OCI-LY1 (cell line): Measurements from ENCODE around the gene GPSM1.

Experiments used
- H2AFZ ChIP-seq: fragments of 200-600 bp; sonication (generic), shearing (Covaris generic); 2 replicates; pipeline ENCODE4 v1.6.0; 2014; ENCODE audit warnings: antibody characterized with exemption, mild to moderate bottlenecking, low read length
- H3F3A ChIP-seq: fragments of 200-600 bp; sonication (generic), shearing (Covaris generic); 2 replicates; pipeline ENCODE4 v1.6.0; 2014; ENCODE audit warnings: mild to moderate bottlenecking, antibody characterized with exemption, low read length, moderate library complexity; ENCODE audit not compliant: insufficient read depth
- H3K27ac ChIP-seq: fragments of 200-600 bp; sonication (generic); 2 replicates; pipeline ENCODE4 v1.5.1; 2014; ENCODE audit warnings: low read length, mixed run types, mild to moderate bottlenecking, low read depth; ENCODE audit not compliant: poor library complexity, severe bottlenecking
- H3K27me3 ChIP-seq: fragments of 200-600 bp; sonication (generic); 2 replicates; pipeline ENCODE4 v1.6.0; 2014; ENCODE audit warnings: antibody characterized with exemption, mild to moderate bottlenecking, low read length, moderate library complexity; ENCODE audit not compliant: insufficient read depth
- H3K36me3 ChIP-seq: fragments of 200-600 bp; sonication (generic); 2 replicates; pipeline ENCODE4 v1.6.1; 2014; ENCODE audit warnings: mild to moderate bottlenecking, antibody characterized with exemption, low read length, moderate library complexity, mixed read lengths; ENCODE audit not compliant: insufficient read depth
- H3K4me1 ChIP-seq: fragments of 200-600 bp; sonication (generic); 2 replicates; pipeline ENCODE4 v1.5.1; 2014; ENCODE audit warnings: mild to moderate bottlenecking, low read length, moderate library complexity; ENCODE audit not compliant: insufficient read depth, severe bottlenecking
- H3K4me2 ChIP-seq: fragments of 200-600 bp; sonication (generic), shearing (Covaris generic); 2 replicates; pipeline ENCODE4 v1.6.1; 2014; ENCODE audit warnings: low read length
- H3K4me3 ChIP-seq: fragments of 200-600 bp; sonication (generic); 2 replicates; pipeline ENCODE4 v1.5.1; 2014; ENCODE audit warnings: low read length, low read depth, mild to moderate bottlenecking, mixed read lengths; ENCODE audit not compliant: poor library complexity, severe bottlenecking
- H3K79me2 ChIP-seq: fragments of 200-600 bp; shearing (Covaris generic); 2 replicates; pipeline ENCODE4 v1.6.1; 2016; ENCODE audit warnings: mixed run types, low read length, mixed read lengths; ENCODE audit not compliant: insufficient read depth
- H3K9ac ChIP-seq: fragments of 200-600 bp; sonication (generic), shearing (Covaris generic); 2 replicates; pipeline ENCODE4 v1.6.1; 2014; ENCODE audit warnings: mild to moderate bottlenecking, low read length, mixed read lengths
- H3K9me2 ChIP-seq: fragments of 200-600 bp; sonication (generic), shearing (Covaris generic); 2 replicates; pipeline ENCODE4 v1.6.1; 2014; ENCODE audit warnings: low read depth, mild to moderate bottlenecking, low read length, mixed read lengths
- H3K9me3 ChIP-seq: fragments of 200-600 bp; shearing (Covaris generic); 2 replicates; pipeline ENCODE4 v1.6.1; 2014; ENCODE audit warnings: low read length, mixed read lengths
- H4K20me1 ChIP-seq: fragments of 200-600 bp; sonication (generic), shearing (Covaris generic); 2 replicates; pipeline ENCODE4 v1.6.0; 2016; ENCODE audit warnings: mild to moderate bottlenecking, low read length; ENCODE audit not compliant: insufficient read depth
- CTCF ChIP-seq: fragments of 200-600 bp; sonication (generic), shearing (Covaris generic); IDR thresholded peaks from 2 replicates; pipeline ENCODE4 v1.5.1; 2017; ENCODE audit warnings: mild to moderate bottlenecking, antibody characterized with exemption, low read length, moderate library complexity, mixed read lengths
- EZH2 ChIP-seq: fragments of 200-600 bp; sonication (generic), shearing (Covaris generic); IDR thresholded peaks from 2 replicates; pipeline ENCODE4 v1.8.0; 2017; ENCODE audit warnings: borderline replicate concordance, mixed run types, mild to moderate bottlenecking, antibody characterized with exemption, low read length, moderate library complexity, mixed read lengths

Gene GPSM1

DNA sequence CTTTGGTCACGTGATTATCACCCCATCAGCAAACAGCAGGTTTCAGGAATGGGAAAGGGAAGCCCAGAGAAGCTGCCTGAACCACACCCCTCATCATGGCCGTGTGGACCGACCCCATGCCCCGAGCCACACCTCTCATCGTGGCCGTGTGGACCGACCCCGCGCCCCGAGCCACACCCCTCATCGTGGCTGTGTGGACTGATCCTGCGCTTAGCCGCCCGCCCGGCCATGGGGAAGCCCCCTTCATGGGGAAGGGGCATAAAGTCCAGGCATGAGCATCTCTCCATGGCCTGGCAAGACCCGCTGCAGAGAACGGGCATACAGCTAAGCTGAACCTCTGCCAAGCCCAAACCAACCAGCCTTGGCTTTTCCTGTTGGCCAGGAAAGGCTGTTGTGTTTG lies 66.2 kb downstream of the GPSM1 start:
- Histone ChIP-seq H4K20me1 (no peaks in the 10 kb centered on the region), H3F3A (no peaks in the 10 kb centered on the region), H3K9me2 (no peaks in the 10 kb centered on the region), H3K4me1 (peaks cover 6% of the 10 kb centered on the region), H3K36me3 (peaks cover 87% of the 10 kb centered on the region), H2AFZ (no peak overlapping the region), H3K4me3 (no peak overlapping the region), H3K27ac (no peak overlapping the region), H3K27me3 (no peaks in the 10 kb centered on the region), H3K9me3 (no peaks in the 10 kb centered on the region), H3K9ac (no peak overlapping the region), H3K4me2 (no peak overlapping the region), H3K79me2 (peaks cover 7% of the 10 kb centered on the region; the same call in 1 of the 2 replicates)
- TF ChIP-seq EZH2 (no peak), CTCF (no peak)

DNA sequence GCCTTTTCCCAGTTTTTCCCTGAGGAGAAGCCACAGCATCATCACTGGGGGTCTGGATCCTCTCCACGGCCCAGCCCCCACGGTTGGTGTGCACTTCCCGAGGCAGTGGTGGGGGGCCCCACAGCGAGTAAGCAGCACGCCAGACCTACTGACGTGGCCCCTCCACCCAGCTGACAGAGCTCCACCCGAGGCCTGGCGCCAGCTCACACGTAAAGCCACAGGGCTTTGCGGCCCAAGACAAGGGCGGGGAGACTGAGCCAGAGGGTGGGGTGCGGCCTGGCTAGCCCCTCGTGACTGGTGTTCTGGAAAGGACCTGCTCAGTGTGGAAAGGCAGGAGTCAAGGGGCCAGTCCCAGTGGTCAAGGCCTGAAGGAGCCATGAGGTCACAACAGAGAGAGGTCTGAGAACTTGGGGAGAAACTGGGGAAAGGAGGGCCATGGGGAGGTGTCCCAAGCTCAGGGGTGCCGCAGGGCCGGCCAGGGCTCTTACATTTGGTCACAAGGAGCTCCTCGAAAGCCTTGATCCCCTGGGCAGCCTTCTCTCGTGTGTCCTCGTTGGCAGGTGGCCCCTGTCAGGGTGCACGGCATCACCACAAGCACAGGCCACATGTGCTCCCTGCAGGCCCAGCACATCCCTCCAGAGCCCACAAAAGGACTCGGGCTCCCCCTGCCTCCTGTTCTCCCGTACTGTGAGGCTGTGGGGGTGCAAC lies 67.1 kb downstream of the GPSM1 start:
- H3K9ac ChIP-seq: no peak overlapping the region
- no peaks in the 10 kb centered on the region for H3K9me2 ChIP-seq
- peaks cover 15% of the 10 kb centered on the region for H3K79me2 ChIP-seq
- H2AFZ ChIP-seq: no peak overlapping the region
- H3K4me1 ChIP-seq: peaks cover 14% of the 10 kb centered on the region
- no peaks in the 10 kb centered on the region for H3K27me3 ChIP-seq
- no peak overlapping the region for H3K27ac ChIP-seq
- no peaks in the 10 kb centered on the region for H4K20me1 ChIP-seq
- TF ChIP-seq EZH2 (no peak), CTCF (no peak)
- H3K4me3 ChIP-seq: no peak overlapping the region
- no peak overlapping the region for H3K4me2 ChIP-seq
- H3F3A ChIP-seq: no peaks in the 10 kb centered on the region
- no peaks in the 10 kb centered on the region for H3K9me3 ChIP-seq
- H3K36me3 ChIP-seq: peaks cover 81% of the 10 kb centered on the region

DNA sequence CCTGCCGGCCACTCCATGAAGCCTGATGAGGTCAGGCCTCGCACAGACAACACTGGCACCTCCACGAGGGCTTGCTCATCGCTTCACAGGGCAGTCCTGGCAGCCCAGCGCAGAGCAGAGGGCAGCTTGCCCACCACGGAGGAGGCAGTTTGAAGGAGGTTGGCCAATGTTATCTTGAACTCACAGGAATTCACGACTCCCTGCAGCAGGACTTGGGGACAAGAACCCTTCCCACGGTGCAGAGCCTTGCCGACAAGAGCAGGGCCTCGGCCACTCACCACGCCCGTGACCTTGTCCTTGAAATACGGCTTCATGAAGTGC lies 67.6 kb downstream of the GPSM1 start:
- Histone ChIP-seq H3K4me2 (no peak overlapping the region), H4K20me1 (no peaks in the 10 kb centered on the region), H3K27me3 (no peaks in the 10 kb centered on the region), H3F3A (no peaks in the 10 kb centered on the region), H3K9ac (no peak overlapping the region), H3K9me3 (no peaks in the 10 kb centered on the region), H2AFZ (no peak overlapping the region), H3K27ac (no peak overlapping the region), H3K79me2 (peaks cover 18% of the 10 kb centered on the region), H3K36me3 (peaks cover 76% of the 10 kb centered on the region), H3K4me3 (no peak overlapping the region), H3K4me1 (peaks cover 14% of the 10 kb centered on the region), H3K9me2 (no peaks in the 10 kb centered on the region)
- TF ChIP-seq EZH2 (no peak), CTCF (no peak)
